HL-60 (cell line): ENCODE data around the gene SLC22A23.

ENCODE experiments used
- DNase-seq, 2 experiments: peaks; one replicate each; pipeline ENCODE4 v3.0.0-alpha.2; 2010 to 2020; ENCODE audit warnings: low read depth in 1 of 2, low spot score in 1 of 2
- H3K27ac ChIP-seq: fragments of 250-450 bp; sonication (Bioruptor Pico); replicated peaks from 2 replicates; pipeline ENCODE4 v1.5.1; 2020; ENCODE audit warnings: mild to moderate bottlenecking, moderate library complexity
- H3K27me3 ChIP-seq: fragments of 250-450 bp; sonication (Bioruptor Pico); 2 replicates; pipeline ENCODE4 v1.5.1; 2021; ENCODE audit warnings: mild to moderate bottlenecking, moderate library complexity; ENCODE audit not compliant: insufficient read depth, poor library complexity, severe bottlenecking
- H3K4me3 ChIP-seq: replicated peaks from 2 replicates; pipeline ENCODE4 v1.5.1; 2011; ENCODE audit warnings: mild to moderate bottlenecking, control low read depth, low read length; ENCODE audit not compliant: insufficient read depth
- CTCF ChIP-seq: IDR thresholded peaks from one replicate; pipeline ENCODE4 v1.5.1; 2011; ENCODE audit warnings: low read length, control low read depth, inconsistent platforms; ENCODE audit not compliant: insufficient read depth
- GABPA ChIP-seq: IDR thresholded peaks from 2 replicates; pipeline ENCODE4 v1.6.1; 2012; ENCODE audit warnings: low read depth
- POLR2AphosphoS5 ChIP-seq: IDR thresholded peaks from 2 replicates; pipeline ENCODE4 v1.6.1; 2012; ENCODE audit warnings: low read depth
- SPI1 ChIP-seq: IDR thresholded peaks from 2 replicates; pipeline ENCODE4 v1.6.1; 2012; ENCODE audit warnings: low read depth, mild to moderate bottlenecking, borderline replicate concordance
- TF ChIP-seq, protein P1 (sequence below): IDR thresholded peaks from 2 replicates; pipeline ENCODE4 v1.6.1; 2012; ENCODE audit warnings: low read depth; ENCODE audit not compliant: insufficient replicate concordance

SLC22A23 gene

GRCh38 chr6:3421143-3421542 lies 35.7 kb downstream of the SLC22A23 start:
- no peak for DNase-seq
- TF ChIP-seq, protein P1, sequence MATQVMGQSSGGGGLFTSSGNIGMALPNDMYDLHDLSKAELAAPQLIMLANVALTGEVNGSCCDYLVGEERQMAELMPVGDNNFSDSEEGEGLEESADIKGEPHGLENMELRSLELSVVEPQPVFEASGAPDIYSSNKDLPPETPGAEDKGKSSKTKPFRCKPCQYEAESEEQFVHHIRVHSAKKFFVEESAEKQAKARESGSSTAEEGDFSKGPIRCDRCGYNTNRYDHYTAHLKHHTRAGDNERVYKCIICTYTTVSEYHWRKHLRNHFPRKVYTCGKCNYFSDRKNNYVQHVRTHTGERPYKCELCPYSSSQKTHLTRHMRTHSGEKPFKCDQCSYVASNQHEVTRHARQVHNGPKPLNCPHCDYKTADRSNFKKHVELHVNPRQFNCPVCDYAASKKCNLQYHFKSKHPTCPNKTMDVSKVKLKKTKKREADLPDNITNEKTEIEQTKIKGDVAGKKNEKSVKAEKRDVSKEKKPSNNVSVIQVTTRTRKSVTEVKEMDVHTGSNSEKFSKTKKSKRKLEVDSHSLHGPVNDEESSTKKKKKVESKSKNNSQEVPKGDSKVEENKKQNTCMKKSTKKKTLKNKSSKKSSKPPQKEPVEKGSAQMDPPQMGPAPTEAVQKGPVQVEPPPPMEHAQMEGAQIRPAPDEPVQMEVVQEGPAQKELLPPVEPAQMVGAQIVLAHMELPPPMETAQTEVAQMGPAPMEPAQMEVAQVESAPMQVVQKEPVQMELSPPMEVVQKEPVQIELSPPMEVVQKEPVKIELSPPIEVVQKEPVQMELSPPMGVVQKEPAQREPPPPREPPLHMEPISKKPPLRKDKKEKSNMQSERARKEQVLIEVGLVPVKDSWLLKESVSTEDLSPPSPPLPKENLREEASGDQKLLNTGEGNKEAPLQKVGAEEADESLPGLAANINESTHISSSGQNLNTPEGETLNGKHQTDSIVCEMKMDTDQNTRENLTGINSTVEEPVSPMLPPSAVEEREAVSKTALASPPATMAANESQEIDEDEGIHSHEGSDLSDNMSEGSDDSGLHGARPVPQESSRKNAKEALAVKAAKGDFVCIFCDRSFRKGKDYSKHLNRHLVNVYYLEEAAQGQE: no peak
- no peak for TF ChIP-seq CTCF
- no peak for TF ChIP-seq SPI1
- TF ChIP-seq GABPA: no peak
- TF ChIP-seq POLR2AphosphoS5: no peak
- H3K27me3 ChIP-seq: peaks cover 3% of the 10 kb centered on the region
- H3K27ac ChIP-seq: no peak overlapping the region
- H3K4me3 ChIP-seq: no peak overlapping the region

GRCh38 chr6:3419624-3420272 lies 37.1 kb downstream of the SLC22A23 start:
- TF ChIP-seq POLR2AphosphoS5 (no peak), GABPA (no peak), CTCF (no peak), SPI1 (no peak)
- TF ChIP-seq, protein P1: no peak
- Histone ChIP-seq H3K4me3 (no peak overlapping the region), H3K27ac (no peak overlapping the region), H3K27me3 (no peaks in the 10 kb centered on the region)
- no peak for DNase-seq

- no peak for DNase-seq
- H3K27me3 ChIP-seq: no peaks in the 10 kb centered on the region
- no peak overlapping the region for H3K27ac ChIP-seq
- H3K4me3 ChIP-seq: no peak overlapping the region
- no peak for TF ChIP-seq CTCF
- TF ChIP-seq, protein P1: no peak
- TF ChIP-seq SPI1: no peak
- no peak for TF ChIP-seq GABPA
- no peak for TF ChIP-seq POLR2AphosphoS5
Observed at GRCh38 chr6:3418496-3419060, 38.3 kb downstream of the SLC22A23 start.
